Stimulated activated CD4-positive, alpha-beta T cell treated with anti-CD3 and anti-CD28 coated beads, TNF-alpha, amount 100 ng/mL, for 1 hour (primary cell): ENCODE measurements around the gene ROM1.
"Not testable (repeated sequence)": the region's sequence is repeated elsewhere in the genome, so short reads cannot be mapped to it uniquely, and the experiment has no call there.

Experiments
- DNase-seq, 3 donors: peaks; one replicate each; pipeline ENCODE4 v3.0.0-alpha.2; 2020; ENCODE audit warnings: low read depth in 3 of 3, low spot score in 1 of 3

ROM1 gene

GRCh38 chr11:62648185-62648966 lies 35.3 kb downstream of the ROM1 start:
- no peak for DNase-seq

GRCh38 chr11:62648967-62649364 lies 35.9 kb downstream of the ROM1 start:
- no peak for DNase-seq

- no peak for DNase-seq
Measured at GRCh38 chr11:62649486-62649885, 36.4 kb downstream of the ROM1 start.

GRCh38 chr11:62650283-62650682 lies 37.2 kb downstream of the ROM1 start:
- DNase-seq, result not testable (repeated sequence)

GRCh38 chr11:62652161-62653006 lies 39.3 kb downstream of the ROM1 start:
- no peak for DNase-seq

- DNase-seq, result no peak
Measured at GRCh38 chr11:62654297-62654696, 41.2 kb downstream of the ROM1 start.

GRCh38 chr11:62656796-62657429 lies 43.9 kb downstream of the ROM1 start:
- no peak for DNase-seq

GRCh38 chr11:62664405-62665074 lies 51.5 kb downstream of the ROM1 start:
- peak in 1 of 3 donors; percentile 19 for DNase-seq
